HG03571 (cell line): ENCODE measurements around the gene ATG4B.

Experiments
- ATAC-seq: cut with Tn5 transposase; IDR thresholded peaks from one replicate; pipeline ENCODE4 v1.9.1; 2021; ENCODE audit not compliant: unreplicated experiment

Gene ATG4B

GRCh38 chr2:241680827-241681599 is 43.5 kb downstream of the ATG4B start:
- ATAC-seq = no peak

- peak; percentile 10 for ATAC-seq
Measured at GRCh38 chr2:241686324-241686649, 48.8 kb downstream of the ATG4B start.

- peak; percentile 93 for ATAC-seq
Measured at GRCh38 chr2:241686650-241687425, 49.3 kb downstream of the ATG4B start, which contains the start of gene DTYMK. Gene DTYMK, minus strand, starts transcription at chr2:241686815. Its CDS starts 32 bp downstream, at chr2:241686783.

GRCh38 chr2:241689306-241689705 is 51.8 kb downstream of the ATG4B start:
- no peak for ATAC-seq

- no peak for ATAC-seq
Measured at GRCh38 chr2:241690202-241690717, 52.8 kb downstream of the ATG4B start.

GRCh38 chr2:241692448-241692847 is 55.0 kb downstream of the ATG4B start:
- no peak for ATAC-seq

GRCh38 chr2:241695651-241696050 is 58.2 kb downstream of the ATG4B start:
- ATAC-seq = no peak

GRCh38 chr2:241701149-241701398 is 63.6 kb downstream of the ATG4B start:
- no peak for ATAC-seq

GRCh38 chr2:241701399-241702154 is 64.1 kb downstream of the ATG4B start, which contains the start of gene ING5:
Gene ING5, plus strand, starts transcription at chr2:241702039. Its CDS starts 27 bp downstream, at chr2:241702066.
- peak; percentile 47 for ATAC-seq

- ATAC-seq = peak; percentile 68
Measured at GRCh38 chr2:241702155-241703031, 64.9 kb downstream of the ATG4B start.

GRCh38 chr2:241703032-241703604 is 65.6 kb downstream of the ATG4B start:
- ATAC-seq = no peak

GRCh38 chr2:241706537-241706936 is 69.0 kb downstream of the ATG4B start:
- no peak for ATAC-seq

- no peak for ATAC-seq
Measured at GRCh38 chr2:241708879-241709278, 71.4 kb downstream of the ATG4B start.

- no peak for ATAC-seq
Measured at GRCh38 chr2:241719093-241719492, 81.6 kb downstream of the ATG4B start.

GRCh38 chr2:241720099-241720498 is 82.6 kb downstream of the ATG4B start:
- no peak for ATAC-seq

- ATAC-seq = no peak
Measured at GRCh38 chr2:241720560-241720959, 83.1 kb downstream of the ATG4B start.

GRCh38 chr2:241721852-241722251 is 84.4 kb downstream of the ATG4B start:
- no peak for ATAC-seq

GRCh38 chr2:241722896-241723454 is 85.5 kb downstream of the ATG4B start:
- ATAC-seq = no peak
